ENCODE measurements around the gene ANKRD24. TPM values are rescaled to one million over a fixed set of nuclear protein-coding genes. Genes with fewer than 3 reads are reported as not detected.
A peak's percentile ranks its signal among the peaks of the same experiment; 100 is the strongest.
"Not testable (repeated sequence)": the region's sequence is repeated elsewhere in the genome, so short reads cannot be mapped to it uniquely, and the experiment has no call there.

The ANKRD24 gene
- total RNA-seq, 1 donor from 2014 or later, result 0.79 TPM

GRCh38 chr19:4231521-4231920, 49.0 kb downstream of the ANKRD24 start:
- not testable (repeated sequence) for DNase-seq

- DNase-seq, result not testable (repeated sequence)
These were observed 49.6 kb downstream of the ANKRD24 start for GRCh38 chr19:4232139-4232538.

GRCh38 chr19:4232614-4233281, 50.3 kb downstream of the ANKRD24 start:
- no peak for DNase-seq

- no peak for DNase-seq
These were observed 50.9 kb downstream of the ANKRD24 start for GRCh38 chr19:4233282-4233853.

- no peak for DNase-seq
These were observed 51.8 kb downstream of the ANKRD24 start for GRCh38 chr19:4234142-4234861.

GRCh38 chr19:4234862-4235201, 52.3 kb downstream of the ANKRD24 start:
- DNase-seq, result no peak

GRCh38 chr19:4237510-4237909, 55.0 kb downstream of the ANKRD24 start:
- DNase-seq, result not testable (repeated sequence)

- DNase-seq, result no peak
These were observed 56.3 kb downstream of the ANKRD24 start for GRCh38 chr19:4238831-4239230.

- no peak for DNase-seq
These were observed 59.4 kb downstream of the ANKRD24 start for GRCh38 chr19:4241824-4242430.

- not testable (repeated sequence) for DNase-seq
These were observed 63.4 kb downstream of the ANKRD24 start for GRCh38 chr19:4245938-4246337.

- DNase-seq, result peak; percentile 99
These were observed 64.5 kb downstream of the ANKRD24 start, which contains the start of gene YJU2 for GRCh38 chr19:4246767-4247593. Gene YJU2 (plus strand): TSS chr19:4247080. CDS start chr19:4247147, 67 bp downstream.

GRCh38 chr19:4256563-4256962, 74.1 kb downstream of the ANKRD24 start:
- no peak for DNase-seq

- DNase-seq, result no peak
These were observed 74.5 kb downstream of the ANKRD24 start for GRCh38 chr19:4257025-4257424.

- no peak for DNase-seq
These were observed 75.7 kb downstream of the ANKRD24 start for GRCh38 chr19:4258181-4258580.

GRCh38 chr19:4260613-4261191, 78.2 kb downstream of the ANKRD24 start:
- DNase-seq, result no peak

GRCh38 chr19:4264812-4265211, 82.3 kb downstream of the ANKRD24 start:
- no peak for DNase-seq

- no peak for DNase-seq
These were observed 83.9 kb downstream of the ANKRD24 start for GRCh38 chr19:4266253-4267000.

- no peak for DNase-seq
These were observed 84.8 kb downstream of the ANKRD24 start for GRCh38 chr19:4267101-4267900.

- DNase-seq, result no peak
These were observed 85.7 kb downstream of the ANKRD24 start for GRCh38 chr19:4267901-4268815.
